Common myeloid progenitor, CD34-positive (primary cell): ENCODE measurements around the gene C9orf152.

Source experiments
- CTCF ChIA-PET: fragments of 350-600 bp; sonication (Branson Sonifier 250); formaldehyde crosslinking; loops from one replicate; lab custom pipeline; 2021; ENCODE audit warnings: antibody characterized with exemption; lab: Charles Lee
- POLR2A ChIA-PET: fragments of 350-600 bp; sonication (Branson Sonifier 250); formaldehyde crosslinking; loops from one replicate; lab custom pipeline; 2021; ENCODE audit warnings: antibody characterized with exemption; lab: Charles Lee
- DNase-seq, 3 donors: peaks; one replicate each; pipeline versions ENCODE4 v3.0.0 to v3.0.0-alpha.2; 2013
- H3K27ac ChIP-seq, 2 experiments: 1 replicate in 1 of 2; 2 replicates in 1 of 2; pipeline ENCODE4 v1.7.0; 2013; ENCODE audit warnings: inconsistent platforms in 2 of 2, low read length in 2 of 2, mild to moderate bottlenecking in 2 of 2, low read depth in 1 of 2, moderate library complexity in 1 of 2; ENCODE audit not compliant: severe bottlenecking in 2 of 2, insufficient read depth in 1 of 2, poor library complexity in 1 of 2
- H3K27me3 ChIP-seq, 5 experiments: replicated peaks in 2 of 5; 1 replicate in 3 of 5; 2 replicates in 2 of 5; pipeline versions ENCODE4 v1.6.1 to v1.7.0; 2013; ENCODE audit warnings: low read length in 4 of 5, mild to moderate bottlenecking in 2 of 5, moderate library complexity in 2 of 5, inconsistent platforms in 1 of 5; ENCODE audit not compliant: insufficient read depth in 5 of 5, control insufficient read depth in 4 of 5
- H3K36me3 ChIP-seq, 4 experiments: 1 replicate in 2 of 4; 2 replicates in 2 of 4; pipeline versions ENCODE4 v1.6.1 to v1.7.0; 2013; ENCODE audit warnings: low read length in 3 of 4, control low read depth in 1 of 4, mild to moderate bottlenecking in 1 of 4; ENCODE audit not compliant: control insufficient read depth in 4 of 4, insufficient read depth in 4 of 4
- H3K4me1 ChIP-seq, 4 experiments: 1 replicate in 3 of 4; 2 replicates in 1 of 4; pipeline versions ENCODE4 v1.6.1 to v1.7.1; 2013; ENCODE audit warnings: low read length in 3 of 4, mild to moderate bottlenecking in 3 of 4, control low read depth in 1 of 4, inconsistent platforms in 1 of 4, moderate library complexity in 1 of 4; ENCODE audit not compliant: control insufficient read depth in 4 of 4, insufficient read depth in 4 of 4; ENCODE audit errors: control extremely low read depth in 1 of 4
- H3K4me3 ChIP-seq, 7 experiments: 1 replicate in 4 of 7; 2 replicates in 3 of 7; pipeline versions ENCODE4 v1.5.1 to v1.7.0; 2013; ENCODE audit warnings: mild to moderate bottlenecking in 7 of 7, low read length in 6 of 7, moderate library complexity in 6 of 7, inconsistent platforms in 2 of 7, low read depth in 2 of 7, control low read depth in 1 of 7; ENCODE audit not compliant: insufficient read depth in 4 of 7, control insufficient read depth in 1 of 7; ENCODE audit errors: extremely low read depth in 1 of 7
- H3K9me3 ChIP-seq, 5 experiments: 1 replicate in 4 of 5; 2 replicates in 1 of 5; pipeline versions ENCODE4 v1.6.1 to v1.7.1; 2013; ENCODE audit warnings: low read length in 4 of 5, mild to moderate bottlenecking in 2 of 5, inconsistent platforms in 1 of 5, low read depth in 1 of 5, moderate library complexity in 1 of 5; ENCODE audit not compliant: control insufficient read depth in 4 of 5, insufficient read depth in 2 of 5; ENCODE audit errors: control extremely low read depth in 1 of 5
- WGBS: methylation state at CpG from one replicate; pipeline ENCODE4 v1.1.5; 2013; ENCODE audit not compliant: insufficient coverage; 5-methylcytosine and 5-hydroxymethylcytosine counted together

C9orf152 gene

GRCh38 chr9:110152704-110153374 is 55.1 kb downstream of the C9orf152 start:
- POLR2A ChIA-PET, result interaction anchor here (0.6 kb wide), 1 partner anchor 11 kb away, joined by 3 read pairs; no protein-coding TSS in a partner anchor
- CTCF ChIA-PET, result interaction anchor here (0.8 to 8.6 kb wide), 12 partner anchors 9 to 335 kb away, joined by 3 to 94 read pairs (median 4); no protein-coding TSS in a partner anchor
- H3K27me3 ChIP-seq, result no peaks in the 10 kb centered on the region
- H3K4me1 ChIP-seq, result peaks cover 45 to 67% (median 55%) of the 10 kb centered on the region in 4 experiments
- peaks cover 0 to 3% (median 0%) of the 10 kb centered on the region in 4 experiments for H3K36me3 ChIP-seq
- 50% methylated on average over 2 of the region's 3 CpGs for WGBS
- H3K4me3 ChIP-seq, result no peak overlapping the region
- peaks cover 0 to 5% (median 0%) of the 10 kb centered on the region in 5 experiments for H3K9me3 ChIP-seq
- H3K27ac ChIP-seq, result no peak overlapping the region
- peak; percentile 68 to 79 (median 71) for DNase-seq
